Measurements from ENCODE around the gene NIM1K.

DNA sequence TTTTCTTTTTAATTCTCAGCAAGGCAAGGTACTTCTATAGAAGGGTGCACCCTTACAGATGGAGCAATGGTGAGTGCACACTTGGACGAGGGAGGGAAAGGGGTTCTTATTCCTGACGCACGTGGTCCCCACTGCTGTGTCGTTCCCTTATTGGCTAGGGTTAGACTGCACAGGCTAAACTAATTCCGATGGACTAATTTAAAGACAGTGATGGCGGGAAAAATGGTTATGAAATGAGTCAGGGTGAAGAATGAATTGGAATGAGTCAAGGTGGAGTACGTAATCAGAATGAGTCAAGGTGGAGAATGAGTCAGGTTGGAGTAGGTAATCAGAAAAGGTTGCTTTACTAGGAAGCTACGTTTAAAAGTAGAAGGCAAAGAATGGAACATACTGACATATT is 123.2 kb downstream of the NIM1K start:
- TF ChIP-seq POLR2A (IDR thresholded peaks at IDR 0.05) (no peak), POLR2AphosphoS5 (IDR thresholded peaks at IDR 0.05; ENCODE audit: insufficient read depth in 1 of 2, low read depth in 1 of 2) (peak in 1 of 2 donors; percentile 37)

Data from vagina (tissue), 2 donors.